NCI-H1092 treated with DMSO at 0.1 percent for 48 hours (cell line): ENCODE measurements around the gene PTPRA.
"Not testable (repeated sequence)": the region's sequence is repeated elsewhere in the genome, so short reads cannot be mapped to it uniquely, and the experiment has no call there.

ENCODE experiments used
- DNase-seq: peaks from one replicate; lab custom pipeline; 2025; lab: John Stamatoyannopoulos, UW

PTPRA gene

GRCh38 chr20:3044336-3044965 lies 171.2 kb downstream of the PTPRA start:
- DNase-seq = no peak

- peak; percentile 81 for DNase-seq
These were observed 171.9 kb downstream of the PTPRA start for GRCh38 chr20:3045042-3045815.

- DNase-seq = peak; percentile 81
These were observed 172.8 kb downstream of the PTPRA start, which contains the start of gene MRPS26 for GRCh38 chr20:3045816-3046676. Gene MRPS26 (plus strand): TSS chr20:3046052. CDS start chr20:3046069, 17 bp downstream.

- peak; percentile 35 for DNase-seq
These were observed 173.6 kb downstream of the PTPRA start for GRCh38 chr20:3046677-3047462.

- no peak for DNase-seq
These were observed 174.5 kb downstream of the PTPRA start for GRCh38 chr20:3047486-3048419.

GRCh38 chr20:3051385-3052019 lies 178.2 kb downstream of the PTPRA start:
- DNase-seq = no peak

- DNase-seq = no peak
These were observed 186.2 kb downstream of the PTPRA start for GRCh38 chr20:3059489-3059888.

GRCh38 chr20:3064119-3064518 lies 190.8 kb downstream of the PTPRA start:
- not testable (repeated sequence) for DNase-seq

GRCh38 chr20:3067139-3068014 lies 194.1 kb downstream of the PTPRA start:
- DNase-seq = no peak

GRCh38 chr20:3068075-3068474 lies 194.8 kb downstream of the PTPRA start:
- DNase-seq = no peak

- peak; percentile 10 for DNase-seq
These were observed 196.0 kb downstream of the PTPRA start for GRCh38 chr20:3068986-3069900.

- no peak for DNase-seq
These were observed 197.4 kb downstream of the PTPRA start for GRCh38 chr20:3070725-3071124.

GRCh38 chr20:3071266-3071609 lies 198.0 kb downstream of the PTPRA start:
- no peak for DNase-seq

- no peak for DNase-seq
These were observed 198.6 kb downstream of the PTPRA start, which contains the start of gene OXT for GRCh38 chr20:3071610-3072529. Gene OXT (plus strand): TSS chr20:3071620. CDS start chr20:3071656, 36 bp downstream.

- DNase-seq = no peak
These were observed 199.4 kb downstream of the PTPRA start for GRCh38 chr20:3072530-3073250.

GRCh38 chr20:3073251-3073643 lies 200.0 kb downstream of the PTPRA start:
- DNase-seq = not testable (repeated sequence)
